IMR-90 (cell line): Measurements from ENCODE around the gene ANKHD1. TPM values are rescaled to one million over a fixed set of nuclear protein-coding genes. Genes with fewer than 3 reads are reported as not detected.

Experiments used
- ATAC-seq: fragments of 200-7000 bp; cut with Tn5 transposase; 2 replicates; pipeline ENCODE4 v1.9.1; 2020; ENCODE audit warnings: low read depth, mild to moderate bottlenecking, moderate library complexity
- BruUV-seq: library from RNA; stranded (reverse); fragments of 400-500 nt; replicated peaks from 2 replicates; lab custom pipeline; 2021; lab: Mats Ljungman, UMichigan
- CTCF ChIA-PET: fragments of 300-600 bp; formaldehyde crosslinking; extraction: SDS; loops from one replicate; lab custom pipeline; 2021; ENCODE audit warnings: antibody characterized with exemption; lab: Yijun Ruan, JAX
- POLR2A ChIA-PET: fragments of 300-600 bp; sonication (Branson Sonifier 250); formaldehyde crosslinking; loops from one replicate; lab custom pipeline; 2022; ENCODE audit warnings: antibody characterized with exemption; ENCODE audit not compliant: unreplicated experiment; lab: Charles Lee
- DNase-seq: peaks from one replicate; pipeline ENCODE4 v3.0.0; 2013
- H2AFZ ChIP-seq: replicated peaks from 2 replicates; pipeline ENCODE3; 2013; ENCODE audit warnings: low read length, mild to moderate bottlenecking; ENCODE audit not compliant: poor library complexity
- H2AK5ac ChIP-seq: 2 replicates; pipeline ENCODE4 v1.6.1; 2013; ENCODE audit warnings: low read depth, low read length, inconsistent platforms
- H2AK9ac ChIP-seq: replicated peaks from 2 replicates; pipeline ENCODE3; 2013; ENCODE audit warnings: mild to moderate bottlenecking, low read depth, low read length, moderate library complexity; ENCODE audit not compliant: poor library complexity
- H2BK120ac ChIP-seq: 2 replicates; pipeline ENCODE4 v1.6.1; 2013; ENCODE audit warnings: low read depth, low read length, inconsistent platforms
- H2BK15ac ChIP-seq: 3 replicates; pipeline ENCODE4 v1.6.1; 2013; ENCODE audit warnings: low read depth, low read length, inconsistent platforms
- H2BK20ac ChIP-seq: 2 replicates; pipeline ENCODE4 v1.6.1; 2013; ENCODE audit warnings: low read depth, mild to moderate bottlenecking, inconsistent platforms, low read length, moderate library complexity
- H2BK5ac ChIP-seq: 2 replicates; pipeline ENCODE4 v1.6.1; 2013; ENCODE audit warnings: mild to moderate bottlenecking, low read depth, low read length, inconsistent platforms; ENCODE audit not compliant: poor library complexity, severe bottlenecking
- H3K14ac ChIP-seq: replicated peaks from 2 replicates; pipeline ENCODE4 v1.6.1; 2013; ENCODE audit warnings: low read depth, low read length, inconsistent platforms
- H3K18ac ChIP-seq: 2 replicates; pipeline ENCODE4 v1.6.1; 2013; ENCODE audit warnings: low read depth, low read length, control low read depth
- H3K23ac ChIP-seq: 2 replicates; pipeline ENCODE4 v1.6.1; 2013; ENCODE audit warnings: low read depth, low read length, inconsistent platforms
- H3K27ac ChIP-seq: 2 replicates; pipeline ENCODE4 v1.5.1; 2013; ENCODE audit warnings: mild to moderate bottlenecking, control low read depth, low read length; ENCODE audit not compliant: insufficient read depth
- H3K27me3 ChIP-seq: 2 replicates; pipeline ENCODE4 v1.6.1; 2013; ENCODE audit warnings: low read length; ENCODE audit not compliant: control insufficient read depth, insufficient read depth
- H3K36me3 ChIP-seq: 2 replicates; pipeline ENCODE4 v1.6.1; 2013; ENCODE audit warnings: low read length, mixed read lengths; ENCODE audit not compliant: control insufficient read depth, insufficient read depth
- H3K4ac ChIP-seq: 2 replicates; pipeline ENCODE4 v1.6.1; 2013; ENCODE audit warnings: low read depth, low read length, inconsistent platforms
- H3K4me1 ChIP-seq: 2 replicates; pipeline ENCODE4 v1.6.1; 2013; ENCODE audit warnings: low read length, mixed read lengths; ENCODE audit not compliant: control insufficient read depth, insufficient read depth
- H3K4me2 ChIP-seq: 2 replicates; pipeline ENCODE4 v1.6.1; 2013; ENCODE audit warnings: low read depth, mild to moderate bottlenecking, control low read depth, low read length, moderate library complexity
- H3K4me3 ChIP-seq: 2 replicates; pipeline ENCODE4 v1.5.1; 2013; ENCODE audit warnings: low read depth, mild to moderate bottlenecking, control low read depth, low read length, moderate library complexity; ENCODE audit not compliant: insufficient read depth
- H3K56ac ChIP-seq: 2 replicates; pipeline ENCODE4 v1.6.1; 2013; ENCODE audit warnings: low read length, inconsistent platforms; ENCODE audit not compliant: insufficient read depth; ENCODE audit errors: extremely low read depth
- H3K79me1 ChIP-seq, 2 experiments: 2 replicates each; pipeline ENCODE4 v1.6.1; 2013; ENCODE audit warnings: low read length in 2 of 2, inconsistent platforms in 1 of 2, low read depth in 1 of 2
- H3K9ac ChIP-seq: 2 replicates; pipeline ENCODE4 v1.6.1; 2013; ENCODE audit warnings: low read depth, low read length, control low read depth
- H3K9me1 ChIP-seq: 2 replicates; pipeline ENCODE4 v1.6.1; 2013; ENCODE audit warnings: low read length, inconsistent platforms; ENCODE audit not compliant: insufficient read depth
- H3K9me3 ChIP-seq: 2 replicates; pipeline ENCODE4 v1.6.1; 2013; ENCODE audit warnings: low read length; ENCODE audit not compliant: control insufficient read depth, insufficient read depth
- H4K20me1 ChIP-seq: 2 replicates; pipeline ENCODE4 v1.6.1; 2013; ENCODE audit warnings: low read length, inconsistent platforms; ENCODE audit not compliant: insufficient read depth
- H4K5ac ChIP-seq: 2 replicates; pipeline ENCODE4 v1.6.1; 2013; ENCODE audit warnings: mild to moderate bottlenecking, low read depth, low read length, control low read depth
- H4K8ac ChIP-seq, 2 experiments: 2 replicates each; pipeline ENCODE4 v1.6.1; 2013; ENCODE audit warnings: low read depth in 2 of 2, low read length in 2 of 2, control low read depth in 1 of 2, inconsistent platforms in 1 of 2
- H4K91ac ChIP-seq: 2 replicates; pipeline ENCODE4 v1.6.1; 2013; ENCODE audit warnings: low read depth, low read length, inconsistent platforms; ENCODE audit not compliant: insufficient read depth
- CTCF ChIP-seq: conservative IDR thresholded peaks from 2 replicates; pipeline ENCODE4 v1.5.1; 2012; ENCODE audit warnings: mild to moderate bottlenecking, low read depth, low read length, improper control_type of control experiment
- MAFK ChIP-seq: IDR thresholded peaks from 2 replicates; pipeline ENCODE4 v1.6.1; 2012; ENCODE audit warnings: low read depth, low read length, improper control_type of control experiment
- RCOR1 ChIP-seq: IDR thresholded peaks from 2 replicates; pipeline ENCODE4 v1.6.1; 2012; ENCODE audit warnings: mild to moderate bottlenecking, low read length, improper control_type of control experiment; ENCODE audit not compliant: insufficient replicate concordance
- RFX5 ChIP-seq: IDR thresholded peaks from 2 replicates; pipeline ENCODE4 v1.8.0; 2012; ENCODE audit warnings: low read depth, mild to moderate bottlenecking, low read length, moderate library complexity
- SMC3 ChIP-seq: fragments of 150-350 bp; IDR thresholded peaks from 2 replicates; pipeline ENCODE4 v1.6.1; 2016; ENCODE audit warnings: low read depth, mild to moderate bottlenecking, antibody characterized with exemption, low read length, moderate library complexity
- WGBS, 2 experiments: methylation state at CpG; one replicate each; pipeline versions ENCODE4 v1.1.5 to v1.1.7; 2013; ENCODE audit warnings: missing lambda C conversion rate in 2 of 2; ENCODE audit not compliant: insufficient read length in 1 of 2; ENCODE audit errors: extremely low coverage in 2 of 2; 5-methylcytosine and 5-hydroxymethylcytosine counted together
- dilution Hi-C: fragments of 300-500 bp; cut with HindIII; formaldehyde crosslinking; loops from one replicate; pipeline ENCODE4 v1.14.3; 2018; ENCODE audit warnings: low sequenced_read_pairs; ENCODE audit not compliant: unreplicated experiment
- in situ Hi-C: fragments of 300-500 bp; cut with MboI; formaldehyde crosslinking; loops from 3 replicates; pipeline ENCODE4 v1.14.3; 2019; ENCODE audit warnings: low sequenced_read_pairs, inconsistent platforms, mixed read lengths
- intact Hi-C: fragments of 100-400 bp; cut with micrococcal nuclease; formaldehyde crosslinking; loops from 2 replicates; pipeline ENCODE4 v1.10.0; 2022
- polyA plus RNA-seq, 3 experiments: library from polyadenylated mRNA; depleted of rRNA; stranded (reverse); fragments of >200 nt; gene quantifications; 2 replicates each; pipeline ENCODE4 v1.2.3, GENCODE V29; 2012; ENCODE audit warnings: low replicate concordance in 1 of 3
- total RNA-seq: library from RNA; depleted of rRNA; stranded (reverse); fragments of >200 nt; gene quantifications from 2 replicates; pipeline ENCODE4 v1.2.3, GENCODE V29; 2012

ANKHD1 gene
- total and polyA plus RNA-seq, 2 of the 4 experiments (the other 2 are of a cell fraction) = 32.1 to 36.7 TPM

- Histone ChIP-seq H3K4ac (no peak overlapping the region), H4K8ac (no peak overlapping the region), H3K9me1 (no peaks in the 10 kb centered on the region), H3K18ac (no peak overlapping the region), H3K4me2 (no peak overlapping the region), H3K14ac (no peak overlapping the region), H3K79me1 (peaks cover 16 to 20% of the 10 kb centered on the region in 2 experiments), H3K9ac (no peak overlapping the region), H2AFZ (no peak overlapping the region), H3K36me3 (peaks cover 7% of the 10 kb centered on the region), H2BK15ac (no peak overlapping the region), H2AK9ac (no peak overlapping the region), H3K56ac (no peak overlapping the region), H3K9me3 (no peaks in the 10 kb centered on the region), H3K4me1 (no peaks in the 10 kb centered on the region), H2BK5ac (no peak overlapping the region), H4K20me1 (peaks cover 3% of the 10 kb centered on the region), H3K23ac (no peak overlapping the region), H3K4me3 (no peak overlapping the region), H2BK120ac (no peak overlapping the region), H4K91ac (no peak overlapping the region), H3K27ac (no peak overlapping the region), H2BK20ac (no peak overlapping the region), H2AK5ac (no peak overlapping the region), H4K5ac (no peak overlapping the region), H3K27me3 (no peaks in the 10 kb centered on the region)
- in situ Hi-C loops (no loop called here), intact Hi-C loops (no loop called here), dilution Hi-C loops (no loop called here)
- no peak for ATAC-seq
- ChIA-PET CTCF (no interaction called here), POLR2A (no interaction called here)
- DNase-seq = no peak
- no CpG with 5 or more reads among the region's 1 CpG for WGBS, 2 experiments
- TF ChIP-seq CTCF (no peak), RCOR1 (no peak), RFX5 (no peak), SMC3 (no peak), MAFK (no peak)
- no TSS peak for BruUV-seq
Observed at GRCh38 chr5:140432212-140432611, 30.6 kb downstream of the ANKHD1 start.
